Measurements from ENCODE around the gene SRPK2.

SRPK2 gene

DNA sequence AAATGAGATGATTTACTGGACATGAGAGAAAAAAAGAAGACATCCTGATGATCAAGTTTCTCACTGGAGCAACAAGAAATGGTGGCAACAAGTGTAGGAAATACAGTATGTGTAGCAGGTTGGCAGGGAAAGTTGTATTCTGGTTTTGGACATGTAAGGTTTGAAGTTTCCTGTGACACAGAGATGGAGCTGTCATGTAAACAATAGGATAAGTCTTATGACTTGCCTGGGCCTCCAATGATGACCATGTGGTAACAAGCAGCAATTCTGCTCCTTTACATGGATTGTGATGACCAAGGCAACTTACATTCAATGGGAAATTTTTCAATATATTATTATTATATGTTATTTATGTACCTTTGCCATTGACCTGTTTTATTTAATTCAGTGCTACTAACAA, 249.3 kb downstream of the SRPK2 start:
- no peaks in the 10 kb centered on the region for H3K9me3 ChIP-seq (ENCODE audit: control insufficient read depth in 1 of 2, low read length in 2 of 2)
- no peaks in the 10 kb centered on the region for H3K4me1 ChIP-seq (ENCODE audit: control insufficient read depth in 1 of 2, insufficient read depth in 2 of 2, low read length in 2 of 2)
- H3K27ac ChIP-seq (ENCODE audit: low read length), result no peak overlapping the region
- H3K4me3 ChIP-seq (ENCODE audit: low read depth in 1 of 2, low read length in 2 of 2), result no peak overlapping the region
- peaks cover 11 to 20% of the 10 kb centered on the region in 2 donors for H3K36me3 ChIP-seq (ENCODE audit: control insufficient read depth in 1 of 2, insufficient read depth in 2 of 2, low read length in 2 of 2)
- H3K27me3 ChIP-seq (ENCODE audit: low read depth, low read length), result no peaks in the 10 kb centered on the region

DNA sequence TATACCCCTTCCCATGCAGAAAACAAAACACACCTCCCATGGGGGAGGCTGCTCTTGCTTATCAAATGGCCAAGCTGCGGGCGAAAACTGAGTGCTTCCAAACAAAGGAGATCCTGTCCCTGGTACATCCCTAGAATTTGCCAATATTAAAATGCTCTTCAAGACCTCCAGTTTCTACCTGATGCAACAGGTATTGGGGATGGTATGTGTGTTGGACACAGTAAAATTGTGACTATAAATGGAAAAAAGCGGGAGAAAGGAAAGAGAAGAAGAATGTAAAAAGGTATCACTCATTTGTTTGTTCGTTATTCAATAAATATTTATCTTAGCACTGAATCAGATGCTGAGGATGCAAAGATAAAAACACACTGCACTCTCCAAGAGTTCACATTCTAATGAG, 250.8 kb downstream of the SRPK2 start:
- no peaks in the 10 kb centered on the region for H3K4me1 ChIP-seq (ENCODE audit: control insufficient read depth in 1 of 2, insufficient read depth in 2 of 2, low read length in 2 of 2)
- H3K36me3 ChIP-seq (ENCODE audit: control insufficient read depth in 1 of 2, insufficient read depth in 2 of 2, low read length in 2 of 2), result peaks cover 8 to 18% of the 10 kb centered on the region in 2 donors
- no peak overlapping the region for H3K27ac ChIP-seq (ENCODE audit: low read length)
- no peaks in the 10 kb centered on the region for H3K27me3 ChIP-seq (ENCODE audit: low read depth, low read length)
- no peaks in the 10 kb centered on the region for H3K9me3 ChIP-seq (ENCODE audit: control insufficient read depth in 1 of 2, low read length in 2 of 2)
- no peak overlapping the region for H3K4me3 ChIP-seq (ENCODE audit: low read depth in 1 of 2, low read length in 2 of 2)

DNA sequence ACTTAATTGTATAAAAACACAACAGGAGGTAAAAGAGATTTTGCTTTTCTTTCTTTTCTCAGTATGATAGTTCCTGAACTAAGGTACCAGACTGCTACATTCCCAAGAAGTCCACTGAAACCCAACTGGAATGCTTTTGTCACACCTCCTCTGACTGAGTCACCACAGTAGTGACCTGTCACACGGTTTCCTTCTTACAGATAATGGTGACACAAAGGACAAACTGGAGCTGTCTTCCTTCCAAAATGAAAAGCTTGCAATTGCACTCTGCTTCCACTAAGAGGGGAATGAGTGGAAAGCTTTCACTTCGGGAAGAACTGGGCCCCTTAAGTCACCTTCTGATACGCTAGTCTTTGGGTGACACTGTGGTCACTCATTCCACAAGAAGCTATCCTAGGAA, 252.5 kb downstream of the SRPK2 start:
- H3K36me3 ChIP-seq (ENCODE audit: control insufficient read depth in 1 of 2, insufficient read depth in 2 of 2, low read length in 2 of 2), result peaks cover 10 to 23% of the 10 kb centered on the region in 2 donors
- no peaks in the 10 kb centered on the region for H3K9me3 ChIP-seq (ENCODE audit: control insufficient read depth in 1 of 2, low read length in 2 of 2)
- no peaks in the 10 kb centered on the region for H3K4me1 ChIP-seq (ENCODE audit: control insufficient read depth in 1 of 2, insufficient read depth in 2 of 2, low read length in 2 of 2)
- no peaks in the 10 kb centered on the region for H3K27me3 ChIP-seq (ENCODE audit: low read depth, low read length)
- H3K27ac ChIP-seq (ENCODE audit: low read length), result no peak overlapping the region
- no peak overlapping the region for H3K4me3 ChIP-seq (ENCODE audit: low read depth in 1 of 2, low read length in 2 of 2)

DNA sequence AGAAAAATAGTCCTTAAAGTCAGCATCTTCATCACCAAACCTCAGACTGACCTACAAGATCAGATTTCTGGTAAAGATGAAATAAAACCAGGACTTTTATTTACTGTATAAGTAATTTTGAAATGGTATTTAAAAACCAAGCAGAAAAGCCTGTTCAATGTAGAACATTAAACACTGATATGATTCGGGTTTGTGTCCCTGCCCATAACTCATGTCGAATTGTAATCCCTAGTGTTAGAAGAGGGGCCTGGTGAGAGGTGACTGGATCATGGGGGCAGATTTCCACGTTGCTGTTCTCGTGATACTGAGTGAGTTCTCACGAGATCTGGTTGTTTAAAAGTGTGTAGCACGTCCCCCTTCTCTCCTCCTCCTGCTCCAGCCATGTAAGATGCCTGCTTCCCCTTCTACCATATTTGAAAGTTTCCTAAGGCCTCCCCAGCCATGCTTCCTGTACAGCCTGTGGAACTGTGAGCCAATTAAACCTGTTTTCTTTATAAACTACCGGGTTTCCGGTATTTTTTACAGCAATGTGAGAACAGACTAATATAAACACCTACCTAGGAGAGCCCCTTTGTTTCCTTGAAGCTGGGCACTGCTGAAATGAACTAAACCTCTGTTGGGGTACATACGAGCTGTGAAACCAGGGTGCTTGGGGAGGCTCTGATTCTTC, 254.6 kb downstream of the SRPK2 start:
- Histone ChIP-seq H3K4me3 (ENCODE audit: low read depth in 1 of 2, low read length in 2 of 2) (no peak overlapping the region), H3K27ac (ENCODE audit: low read length) (no peak overlapping the region), H3K9me3 (ENCODE audit: control insufficient read depth in 1 of 2, low read length in 2 of 2) (no peaks in the 10 kb centered on the region), H3K27me3 (ENCODE audit: low read depth, low read length) (no peaks in the 10 kb centered on the region), H3K4me1 (ENCODE audit: control insufficient read depth in 1 of 2, insufficient read depth in 2 of 2, low read length in 2 of 2) (no peaks in the 10 kb centered on the region), H3K36me3 (ENCODE audit: control insufficient read depth in 1 of 2, insufficient read depth in 2 of 2, low read length in 2 of 2) (peaks cover 8 to 21% of the 10 kb centered on the region in 2 donors)

DNA sequence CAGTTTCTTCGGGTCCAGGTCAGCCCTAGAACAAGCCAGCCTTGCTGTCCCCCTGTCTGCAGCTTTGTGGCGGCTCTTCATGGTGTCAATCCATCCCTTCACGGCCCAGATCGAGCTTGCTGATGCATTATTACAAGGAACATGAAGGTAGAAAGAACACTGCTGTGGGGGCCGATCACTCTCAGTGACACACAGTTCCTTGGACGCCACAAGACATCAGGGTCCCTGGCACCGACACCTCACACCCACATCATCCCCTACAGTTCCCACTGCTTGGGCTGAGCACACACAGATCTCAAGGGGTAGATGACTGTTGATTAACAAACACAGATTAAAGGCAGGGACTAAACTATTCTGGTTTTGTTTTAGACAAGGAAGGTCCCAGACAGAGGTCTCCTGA, 255.4 kb downstream of the SRPK2 start:
- peaks cover 5 to 14% of the 10 kb centered on the region in 2 donors for H3K36me3 ChIP-seq (ENCODE audit: control insufficient read depth in 1 of 2, insufficient read depth in 2 of 2, low read length in 2 of 2)
- no peaks in the 10 kb centered on the region for H3K9me3 ChIP-seq (ENCODE audit: control insufficient read depth in 1 of 2, low read length in 2 of 2)
- H3K4me1 ChIP-seq (ENCODE audit: control insufficient read depth in 1 of 2, insufficient read depth in 2 of 2, low read length in 2 of 2), result no peaks in the 10 kb centered on the region
- H3K27me3 ChIP-seq (ENCODE audit: low read depth, low read length), result no peaks in the 10 kb centered on the region
- no peak overlapping the region for H3K4me3 ChIP-seq (ENCODE audit: low read depth in 1 of 2, low read length in 2 of 2)
- no peak overlapping the region for H3K27ac ChIP-seq (ENCODE audit: low read length)

DNA sequence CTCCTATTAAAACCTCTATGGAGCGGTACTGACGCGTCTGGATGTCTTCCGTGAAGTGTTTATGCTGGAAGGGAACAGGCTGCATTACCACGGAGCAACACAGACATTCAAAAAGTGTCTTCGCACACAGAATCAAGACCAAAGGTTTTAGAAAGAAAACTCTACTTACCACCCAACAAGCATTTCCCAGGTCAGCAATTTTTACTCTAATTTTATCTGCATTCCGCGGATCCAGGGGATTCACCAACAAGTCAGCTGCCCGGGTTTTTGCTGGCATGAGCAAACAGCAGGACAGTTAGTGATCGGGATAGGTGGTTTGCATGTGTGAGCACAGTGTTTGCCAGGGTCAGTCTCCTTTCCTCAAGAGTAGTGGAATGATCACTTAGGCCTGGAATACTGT, 255.9 kb downstream of the SRPK2 start:
- Histone ChIP-seq H3K27me3 (ENCODE audit: low read depth, low read length) (no peaks in the 10 kb centered on the region), H3K27ac (ENCODE audit: low read length) (no peak overlapping the region), H3K9me3 (ENCODE audit: control insufficient read depth in 1 of 2, low read length in 2 of 2) (no peaks in the 10 kb centered on the region), H3K4me1 (ENCODE audit: control insufficient read depth in 1 of 2, insufficient read depth in 2 of 2, low read length in 2 of 2) (no peaks in the 10 kb centered on the region), H3K4me3 (ENCODE audit: low read depth in 1 of 2, low read length in 2 of 2) (no peak overlapping the region), H3K36me3 (ENCODE audit: control insufficient read depth in 1 of 2, insufficient read depth in 2 of 2, low read length in 2 of 2) (peaks cover 5 to 14% of the 10 kb centered on the region in 2 donors)

DNA sequence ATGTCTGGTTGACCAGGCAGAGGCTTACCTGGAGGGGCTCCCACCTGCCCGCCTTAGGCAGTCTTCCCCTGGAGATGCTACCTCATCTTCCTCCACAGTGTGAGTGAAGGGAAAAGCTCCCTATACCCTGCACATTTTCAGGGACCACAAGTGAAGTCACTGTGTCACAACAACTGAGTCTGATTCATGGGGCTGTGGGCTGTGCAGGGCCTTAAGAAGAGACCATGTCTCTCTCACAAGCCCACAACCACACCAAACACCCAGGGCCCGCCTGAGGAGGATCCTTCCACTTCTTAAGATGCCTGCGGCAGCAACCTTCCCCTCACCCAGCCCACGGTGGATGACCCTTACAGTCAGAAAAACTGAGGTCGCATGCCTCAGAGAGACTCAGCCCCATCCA, 256.4 kb downstream of the SRPK2 start:
- Histone ChIP-seq H3K4me3 (ENCODE audit: low read depth in 1 of 2, low read length in 2 of 2) (no peak overlapping the region), H3K4me1 (ENCODE audit: control insufficient read depth in 1 of 2, insufficient read depth in 2 of 2, low read length in 2 of 2) (no peaks in the 10 kb centered on the region)

DNA sequence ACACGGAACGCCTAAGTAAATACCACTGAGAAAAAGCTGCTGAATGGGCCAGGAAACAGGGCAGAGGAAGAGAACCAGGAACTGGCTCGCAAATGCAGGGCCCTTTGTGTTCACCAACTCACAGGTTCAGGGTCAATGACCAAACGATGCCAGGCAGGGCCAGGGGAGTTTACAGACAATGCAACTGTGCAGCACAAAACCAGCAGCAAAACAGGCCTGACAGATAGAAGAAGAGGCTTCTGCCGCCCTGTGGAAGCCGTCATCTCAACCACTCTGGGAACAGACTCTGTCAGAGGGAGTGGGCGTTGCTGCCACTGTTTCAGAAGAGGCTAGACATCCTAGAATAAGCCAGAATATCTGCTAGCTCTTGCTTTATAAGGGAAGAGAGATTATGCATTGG, 256.8 kb downstream of the SRPK2 start:
- Histone ChIP-seq H3K36me3 (ENCODE audit: control insufficient read depth in 1 of 2, insufficient read depth in 2 of 2, low read length in 2 of 2) (peaks cover 5 to 14% of the 10 kb centered on the region in 2 donors), H3K4me3 (ENCODE audit: low read depth in 1 of 2, low read length in 2 of 2) (no peak overlapping the region), H3K27ac (ENCODE audit: low read length) (no peak overlapping the region), H3K9me3 (ENCODE audit: control insufficient read depth in 1 of 2, low read length in 2 of 2) (no peaks in the 10 kb centered on the region), H3K4me1 (ENCODE audit: control insufficient read depth in 1 of 2, insufficient read depth in 2 of 2, low read length in 2 of 2) (no peaks in the 10 kb centered on the region), H3K27me3 (ENCODE audit: low read depth, low read length) (no peaks in the 10 kb centered on the region)

More for the DNA sequence above, 256.4 kb downstream of the SRPK2 start:
- Histone ChIP-seq H3K36me3 (ENCODE audit: control insufficient read depth in 1 of 2, insufficient read depth in 2 of 2, low read length in 2 of 2) (peaks cover 5 to 14% of the 10 kb centered on the region in 2 donors), H3K9me3 (ENCODE audit: control insufficient read depth in 1 of 2, low read length in 2 of 2) (no peaks in the 10 kb centered on the region), H3K27ac (ENCODE audit: low read length) (no peak overlapping the region), H3K27me3 (ENCODE audit: low read depth, low read length) (no peaks in the 10 kb centered on the region)

DNA sequence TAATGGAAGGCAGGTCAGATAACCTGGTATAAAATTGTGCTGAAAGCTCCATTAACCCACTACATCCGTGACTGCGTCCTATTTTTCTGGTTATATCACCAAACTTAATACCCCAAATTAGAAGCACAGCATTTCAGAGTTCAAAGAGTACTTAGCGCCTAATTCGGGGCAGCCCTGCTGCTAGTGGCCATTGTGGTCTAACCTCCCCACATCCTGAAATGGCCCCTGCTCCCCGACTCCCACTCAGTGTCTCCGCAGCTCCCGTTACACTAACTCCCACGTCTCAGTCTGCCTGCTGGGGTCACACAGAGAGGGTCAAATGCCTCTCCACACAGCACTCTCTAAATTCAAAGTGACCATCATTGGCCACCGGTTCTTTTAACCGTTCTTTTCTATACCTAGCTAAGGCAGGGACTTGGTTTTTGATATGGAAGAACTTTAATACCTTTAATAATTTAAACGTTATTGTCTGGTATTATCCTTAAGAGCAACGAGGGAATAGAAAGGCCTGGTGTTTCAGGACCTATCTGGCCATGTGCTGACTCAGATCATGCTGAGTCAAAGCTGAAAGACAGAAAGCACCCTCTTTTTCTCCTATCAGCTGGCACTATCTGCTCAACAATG, 257.6 kb downstream of the SRPK2 start:
- peaks cover 10 to 21% of the 10 kb centered on the region in 2 donors for H3K36me3 ChIP-seq (ENCODE audit: control insufficient read depth in 1 of 2, insufficient read depth in 2 of 2, low read length in 2 of 2)

DNA sequence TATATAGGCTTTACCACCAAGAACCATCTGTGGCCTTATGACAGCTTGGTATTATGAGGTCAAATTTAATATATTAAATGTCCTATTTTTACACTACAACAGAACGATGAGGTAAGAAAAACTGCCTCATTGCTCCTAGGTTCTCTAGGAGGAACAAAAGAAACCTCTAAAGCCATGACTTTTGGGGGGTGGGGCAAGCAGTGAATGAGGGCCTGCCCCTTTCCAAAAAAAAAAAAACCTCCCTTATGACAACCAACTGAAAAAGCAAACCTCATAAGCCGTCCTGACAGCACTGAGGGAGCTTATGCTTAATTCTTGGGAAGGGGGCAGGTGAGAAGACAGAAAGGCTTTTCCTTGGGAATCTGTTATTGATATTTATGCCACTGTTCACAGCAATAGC, 258.1 kb downstream of the SRPK2 start:
- no peak overlapping the region for H3K4me3 ChIP-seq (ENCODE audit: low read depth in 1 of 2, low read length in 2 of 2)
- no peaks in the 10 kb centered on the region for H3K27me3 ChIP-seq (ENCODE audit: low read depth, low read length)
- peaks cover 16 to 27% of the 10 kb centered on the region in 2 donors for H3K36me3 ChIP-seq (ENCODE audit: control insufficient read depth in 1 of 2, insufficient read depth in 2 of 2, low read length in 2 of 2)
- H3K9me3 ChIP-seq (ENCODE audit: control insufficient read depth in 1 of 2, low read length in 2 of 2), result no peaks in the 10 kb centered on the region
- no peaks in the 10 kb centered on the region for H3K4me1 ChIP-seq (ENCODE audit: control insufficient read depth in 1 of 2, insufficient read depth in 2 of 2, low read length in 2 of 2)
- H3K27ac ChIP-seq (ENCODE audit: low read length), result no peak overlapping the region

More for the DNA sequence above, 257.6 kb downstream of the SRPK2 start:
- Histone ChIP-seq H3K9me3 (ENCODE audit: control insufficient read depth in 1 of 2, low read length in 2 of 2) (no peaks in the 10 kb centered on the region), H3K4me3 (ENCODE audit: low read depth in 1 of 2, low read length in 2 of 2) (no peak overlapping the region), H3K27ac (ENCODE audit: low read length) (no peak overlapping the region), H3K4me1 (ENCODE audit: control insufficient read depth in 1 of 2, insufficient read depth in 2 of 2, low read length in 2 of 2) (no peaks in the 10 kb centered on the region), H3K27me3 (ENCODE audit: low read depth, low read length) (no peaks in the 10 kb centered on the region)

DNA sequence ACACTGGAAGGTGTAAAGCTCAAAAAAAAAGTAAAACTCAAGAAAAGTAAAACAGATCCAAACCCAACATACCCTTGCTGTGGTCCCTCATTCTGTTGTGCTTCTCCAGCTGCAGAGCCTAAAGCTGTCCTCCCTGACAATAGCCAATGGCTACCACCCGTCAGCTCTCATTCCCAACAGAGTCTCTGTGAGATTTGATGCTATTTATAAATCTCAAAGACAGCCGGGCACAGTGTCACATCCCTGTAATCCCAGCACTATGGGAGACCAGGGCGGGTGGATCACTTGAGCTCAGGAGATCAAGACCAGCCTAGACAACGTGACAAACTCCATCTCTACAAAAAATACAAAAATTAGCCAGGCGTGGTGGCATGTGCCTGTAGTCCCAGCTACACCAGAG, 258.7 kb downstream of the SRPK2 start:
- Histone ChIP-seq H3K27me3 (ENCODE audit: low read depth, low read length) (no peaks in the 10 kb centered on the region), H3K27ac (ENCODE audit: low read length) (no peak overlapping the region), H3K4me3 (ENCODE audit: low read depth in 1 of 2, low read length in 2 of 2) (no peak overlapping the region), H3K36me3 (ENCODE audit: control insufficient read depth in 1 of 2, insufficient read depth in 2 of 2, low read length in 2 of 2) (peaks cover 19 to 28% of the 10 kb centered on the region in 2 donors), H3K4me1 (ENCODE audit: control insufficient read depth in 1 of 2, insufficient read depth in 2 of 2, low read length in 2 of 2) (no peaks in the 10 kb centered on the region), H3K9me3 (ENCODE audit: control insufficient read depth in 1 of 2, low read length in 2 of 2) (no peaks in the 10 kb centered on the region)

DNA sequence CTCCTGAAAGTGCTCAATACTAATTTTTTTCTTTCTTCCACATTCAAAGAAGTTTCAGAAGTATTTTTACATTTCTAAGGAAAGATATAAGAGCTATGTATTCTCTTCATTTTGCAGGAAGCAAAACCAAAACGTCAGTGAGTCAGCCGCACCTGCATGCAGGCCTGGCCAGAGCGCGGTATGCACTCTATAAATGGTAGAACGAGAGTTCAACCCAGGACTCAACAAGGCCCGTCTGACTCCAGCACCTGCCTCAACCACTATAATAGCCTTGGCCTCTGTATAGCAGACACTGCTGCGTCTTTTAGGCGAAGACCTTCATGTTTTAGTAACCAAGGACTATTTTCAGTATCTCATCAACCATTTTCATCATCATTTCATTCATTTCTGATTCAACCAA, 261.5 kb downstream of the SRPK2 start:
- Histone ChIP-seq H3K4me3 (ENCODE audit: low read depth in 1 of 2, low read length in 2 of 2) (no peak overlapping the region), H3K4me1 (ENCODE audit: control insufficient read depth in 1 of 2, insufficient read depth in 2 of 2, low read length in 2 of 2) (no peaks in the 10 kb centered on the region), H3K36me3 (ENCODE audit: control insufficient read depth in 1 of 2, insufficient read depth in 2 of 2, low read length in 2 of 2) (peaks cover 18 to 26% of the 10 kb centered on the region in 2 donors), H3K9me3 (ENCODE audit: control insufficient read depth in 1 of 2, low read length in 2 of 2) (no peaks in the 10 kb centered on the region), H3K27me3 (ENCODE audit: low read depth, low read length) (no peaks in the 10 kb centered on the region), H3K27ac (ENCODE audit: low read length) (no peak overlapping the region)

All from muscle layer of duodenum (tissue), 2 donors.